Esophagus squamous epithelium (tissue), 4 donors: Measurements from ENCODE around the gene TEAD1.

Source experiments
- POLR2A ChIP-seq, 4 donors: fragments of 450-650 bp; IDR thresholded peaks; one replicate each; pipeline ENCODE4 v1.6.1; 2017; ENCODE audit warnings: antibody characterized with exemption in 4 of 4, mild to moderate bottlenecking in 4 of 4, moderate library complexity in 3 of 4
- TF ChIP-seq, protein P1 (sequence below), 6 experiments: fragments of 450-650 bp in 4 of 6; fragments of 200-600 bp in 2 of 6; sonication (generic) in 2 of 6; IDR thresholded peaks; one replicate each; pipeline ENCODE4 v1.5.1; 2016 to 2019; ENCODE audit warnings: antibody characterized with exemption in 6 of 6, mild to moderate bottlenecking in 4 of 6, moderate library complexity in 4 of 6

DNA sequence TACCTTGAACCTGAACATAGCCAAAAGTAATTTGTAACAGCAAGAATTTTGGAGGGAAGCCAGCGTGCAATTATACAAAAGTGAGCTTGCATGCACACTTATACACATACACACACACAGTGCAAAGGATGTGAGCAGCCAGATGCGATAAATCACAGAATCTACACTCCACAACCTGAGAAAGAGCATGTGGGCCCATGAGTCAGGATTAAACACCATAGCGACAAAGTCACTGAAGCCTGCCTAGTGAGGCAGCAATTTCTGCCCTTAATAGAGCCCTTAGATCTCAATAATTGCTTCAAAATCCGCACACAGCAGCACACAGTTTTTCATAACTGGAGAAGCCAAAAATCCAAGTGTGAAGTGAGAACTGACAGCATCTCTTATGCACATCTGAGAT, 42.6 kb upstream of the TEAD1 start:
- TF ChIP-seq POLR2A (IDR thresholded peaks at IDR 0.05), result no peak
- TF ChIP-seq, protein P1, sequence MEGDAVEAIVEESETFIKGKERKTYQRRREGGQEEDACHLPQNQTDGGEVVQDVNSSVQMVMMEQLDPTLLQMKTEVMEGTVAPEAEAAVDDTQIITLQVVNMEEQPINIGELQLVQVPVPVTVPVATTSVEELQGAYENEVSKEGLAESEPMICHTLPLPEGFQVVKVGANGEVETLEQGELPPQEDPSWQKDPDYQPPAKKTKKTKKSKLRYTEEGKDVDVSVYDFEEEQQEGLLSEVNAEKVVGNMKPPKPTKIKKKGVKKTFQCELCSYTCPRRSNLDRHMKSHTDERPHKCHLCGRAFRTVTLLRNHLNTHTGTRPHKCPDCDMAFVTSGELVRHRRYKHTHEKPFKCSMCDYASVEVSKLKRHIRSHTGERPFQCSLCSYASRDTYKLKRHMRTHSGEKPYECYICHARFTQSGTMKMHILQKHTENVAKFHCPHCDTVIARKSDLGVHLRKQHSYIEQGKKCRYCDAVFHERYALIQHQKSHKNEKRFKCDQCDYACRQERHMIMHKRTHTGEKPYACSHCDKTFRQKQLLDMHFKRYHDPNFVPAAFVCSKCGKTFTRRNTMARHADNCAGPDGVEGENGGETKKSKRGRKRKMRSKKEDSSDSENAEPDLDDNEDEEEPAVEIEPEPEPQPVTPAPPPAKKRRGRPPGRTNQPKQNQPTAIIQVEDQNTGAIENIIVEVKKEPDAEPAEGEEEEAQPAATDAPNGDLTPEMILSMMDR (IDR thresholded peaks at IDR 0.05), result no peak
